HuH-7.5 (cell line): ENCODE results near the gene TBC1D22A.
A peak's percentile ranks its signal among the peaks of the same experiment; 100 is the strongest.

ENCODE experiments used
- DNase-seq: peaks from one replicate; pipeline ENCODE4 v3.0.0; 2011; ENCODE audit warnings: low spot score

The TBC1D22A gene

GRCh38 chr22:47083379-47083986 is 321.0 kb downstream of the TBC1D22A start:
- DNase-seq: no peak

GRCh38 chr22:47084226-47084625 is 321.8 kb downstream of the TBC1D22A start:
- DNase-seq: no peak

- DNase-seq: no peak
Observed at GRCh38 chr22:47086596-47087248, 324.3 kb downstream of the TBC1D22A start.

GRCh38 chr22:47088480-47089158 is 326.2 kb downstream of the TBC1D22A start:
- no peak for DNase-seq

- no peak for DNase-seq
Observed at GRCh38 chr22:47089374-47089773, 326.9 kb downstream of the TBC1D22A start.

GRCh38 chr22:47089796-47090460 is 327.5 kb downstream of the TBC1D22A start:
- DNase-seq: no peak

- no peak for DNase-seq
Observed at GRCh38 chr22:47090591-47091245, 328.3 kb downstream of the TBC1D22A start.

- DNase-seq: no peak
Observed at GRCh38 chr22:47091246-47091651, 328.8 kb downstream of the TBC1D22A start.

- no peak for DNase-seq
Observed at GRCh38 chr22:47091921-47092700, 329.7 kb downstream of the TBC1D22A start.

- no peak for DNase-seq
Observed at GRCh38 chr22:47092896-47093311, 330.5 kb downstream of the TBC1D22A start.

GRCh38 chr22:47093720-47094119 is 331.3 kb downstream of the TBC1D22A start:
- no peak for DNase-seq

GRCh38 chr22:47094861-47095330 is 332.4 kb downstream of the TBC1D22A start:
- DNase-seq: no peak

- no peak for DNase-seq
Observed at GRCh38 chr22:47095395-47096122, 333.1 kb downstream of the TBC1D22A start.

GRCh38 chr22:47098121-47098520 is 335.7 kb downstream of the TBC1D22A start:
- DNase-seq: no peak

- DNase-seq: no peak
Observed at GRCh38 chr22:47098554-47098953, 336.1 kb downstream of the TBC1D22A start.

- no peak for DNase-seq
Observed at GRCh38 chr22:47100019-47100418, 337.6 kb downstream of the TBC1D22A start.

GRCh38 chr22:47100646-47101200 is 338.3 kb downstream of the TBC1D22A start:
- no peak for DNase-seq

- DNase-seq: no peak
Observed at GRCh38 chr22:47101321-47101885, 339.0 kb downstream of the TBC1D22A start.

- no peak for DNase-seq
Observed at GRCh38 chr22:47102081-47102480, 339.6 kb downstream of the TBC1D22A start.

GRCh38 chr22:47102648-47103047 is 340.2 kb downstream of the TBC1D22A start:
- DNase-seq: peak; percentile 37
